Aorta (tissue), 5 donors: ENCODE results near the gene EIF3C. TPM values are rescaled to one million over a fixed set of nuclear protein-coding genes. Genes with fewer than 3 reads are reported as not detected.
"Not testable (repeated sequence)": the region's sequence is repeated elsewhere in the genome, so short reads cannot be mapped to it uniquely, and the experiment has no call there.

ENCODE experiments used
- ATAC-seq: fragments of 200-7000 bp; cut with Tn5 transposase; one replicate; pipeline ENCODE4 v1.9.1; 2022; ENCODE audit warnings: moderate library complexity; ENCODE audit not compliant: low FRiP score
- DNase-seq, 2 donors: peaks; one replicate each; pipeline ENCODE4 v3.0.0-alpha.2; 2020
- H3K27ac ChIP-seq, 2 donors: one replicate each; pipeline ENCODE4 v1.5.1; 2013; ENCODE audit warnings: low read length in 2 of 2, mild to moderate bottlenecking in 2 of 2, moderate library complexity in 2 of 2, control low read depth in 1 of 2, inconsistent platforms in 1 of 2, low read depth in 1 of 2
- H3K27me3 ChIP-seq, 2 donors: one replicate each; pipeline ENCODE4 v1.6.1; 2013; ENCODE audit warnings: control low read depth in 1 of 2, low read length in 1 of 2, mild to moderate bottlenecking in 1 of 2, moderate library complexity in 1 of 2; ENCODE audit not compliant: insufficient read depth in 2 of 2, control insufficient read depth in 1 of 2
- H3K36me3 ChIP-seq, 2 donors: one replicate each; pipeline ENCODE4 v1.6.1; 2013; ENCODE audit warnings: control low read depth in 1 of 2, low read length in 1 of 2, mild to moderate bottlenecking in 1 of 2; ENCODE audit not compliant: insufficient read depth in 2 of 2, control insufficient read depth in 1 of 2
- H3K4me1 ChIP-seq, 2 donors: one replicate each; pipeline ENCODE4 v1.6.1; 2013; ENCODE audit warnings: low read length in 2 of 2, control low read depth in 1 of 2, mild to moderate bottlenecking in 1 of 2, moderate library complexity in 1 of 2; ENCODE audit not compliant: insufficient read depth in 2 of 2, control insufficient read depth in 1 of 2
- H3K4me3 ChIP-seq, 2 donors: one replicate each; pipeline ENCODE4 v1.5.1; 2013; ENCODE audit warnings: low read length in 2 of 2, control low read depth in 1 of 2, mild to moderate bottlenecking in 1 of 2
- H3K9me3 ChIP-seq: one replicate; pipeline ENCODE4 v1.6.1; 2013; ENCODE audit warnings: mild to moderate bottlenecking, low read length; ENCODE audit not compliant: control insufficient read depth
- WGBS, 2 donors: extraction: QIAGEN DNeasy Blood & Tissue Kit; methylation state at CpG; one replicate each; pipeline ENCODE4 v1.1.7; 2013; 5-methylcytosine and 5-hydroxymethylcytosine counted together
- intact Hi-C, 2 donors: fragments of 100-400 bp; cut with DNase I; formaldehyde crosslinking; loops; one replicate each; pipeline versions ENCODE4 v1.14.2 to v1.15.0; 2022
- long read RNA-seq, 2 donors: library from polyadenylated mRNA; unstranded; transcript quantifications; one replicate each; pipeline ENCODE4 v2.0.0, GENCODE V29; 2020 to 2021
- polyA plus RNA-seq, 2 donors: library from polyadenylated mRNA; stranded (reverse); fragments of 200-250 nt; gene quantifications; one replicate each; pipeline ENCODE4 v1.2.3, GENCODE V29; 2013
- total RNA-seq, 2 donors: library from RNA; stranded (reverse); fragmentation: NEBNext Ultra II Directional; extraction: Animal tissue kit (Norgen Biotek cat#: 25700); gene quantifications; one replicate each; pipeline ENCODE4 v1.2.1, GENCODE V29; 2021
- donor health status: healthy with polysubstance abuse.
- donor health status: Bipolar disorder and iron deficiency.
- donor health status: DM: no; HTN: no; CAD: no.
- donor health status: DM: no; HTN: no; CAD: no.
- donor health status: DM: yes; HTN: yes; CAD: no.

Gene EIF3C, protein sequence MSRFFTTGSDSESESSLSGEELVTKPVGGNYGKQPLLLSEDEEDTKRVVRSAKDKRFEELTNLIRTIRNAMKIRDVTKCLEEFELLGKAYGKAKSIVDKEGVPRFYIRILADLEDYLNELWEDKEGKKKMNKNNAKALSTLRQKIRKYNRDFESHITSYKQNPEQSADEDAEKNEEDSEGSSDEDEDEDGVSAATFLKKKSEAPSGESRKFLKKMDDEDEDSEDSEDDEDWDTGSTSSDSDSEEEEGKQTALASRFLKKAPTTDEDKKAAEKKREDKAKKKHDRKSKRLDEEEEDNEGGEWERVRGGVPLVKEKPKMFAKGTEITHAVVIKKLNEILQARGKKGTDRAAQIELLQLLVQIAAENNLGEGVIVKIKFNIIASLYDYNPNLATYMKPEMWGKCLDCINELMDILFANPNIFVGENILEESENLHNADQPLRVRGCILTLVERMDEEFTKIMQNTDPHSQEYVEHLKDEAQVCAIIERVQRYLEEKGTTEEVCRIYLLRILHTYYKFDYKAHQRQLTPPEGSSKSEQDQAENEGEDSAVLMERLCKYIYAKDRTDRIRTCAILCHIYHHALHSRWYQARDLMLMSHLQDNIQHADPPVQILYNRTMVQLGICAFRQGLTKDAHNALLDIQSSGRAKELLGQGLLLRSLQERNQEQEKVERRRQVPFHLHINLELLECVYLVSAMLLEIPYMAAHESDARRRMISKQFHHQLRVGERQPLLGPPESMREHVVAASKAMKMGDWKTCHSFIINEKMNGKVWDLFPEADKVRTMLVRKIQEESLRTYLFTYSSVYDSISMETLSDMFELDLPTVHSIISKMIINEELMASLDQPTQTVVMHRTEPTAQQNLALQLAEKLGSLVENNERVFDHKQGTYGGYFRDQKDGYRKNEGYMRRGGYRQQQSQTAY
- total RNA-seq (100 to 1,000 TPM; 338 to 374 TPM), polyA plus RNA-seq (100 to 1,000 TPM; 246 to 547 TPM)
- long read RNA-seq, donor 1, transcript EIF3C-211 (20 exons, 2,986 nt), result minor isoform, 64 of 2,175 reads
- long read RNA-seq, donor 1, transcript EIF3C-201 (21 exons, 3,145 nt), result major isoform, 1,769 of 2,175 reads
- long read RNA-seq, donor 1, transcript EIF3C-207 (13 exons, 3,957 nt), result minor isoform, 27 of 2,175 reads
- long read RNA-seq, donor 1, transcript EIF3C-202 (21 exons, 3,137 nt), result minor isoform, 16 of 2,175 reads
- long read RNA-seq, donor 1, partial matches to known transcripts, result 224 of 2,175 reads
- long read RNA-seq, donor 1, other reads (novel, unspliced or antisense), result 75 of 2,175 reads
- long read RNA-seq, donor 2, transcript EIF3C-201 (21 exons, 3,145 nt), result major isoform, 173 of 224 reads
- long read RNA-seq, donor 2, transcript EIF3C-211 (20 exons, 2,986 nt), result minor isoform, 8 of 224 reads
- long read RNA-seq, donor 2, partial matches to known transcripts, result 26 of 224 reads
- long read RNA-seq, donor 2, other reads (novel, unspliced or antisense), result 11 of 224 reads

DNA sequence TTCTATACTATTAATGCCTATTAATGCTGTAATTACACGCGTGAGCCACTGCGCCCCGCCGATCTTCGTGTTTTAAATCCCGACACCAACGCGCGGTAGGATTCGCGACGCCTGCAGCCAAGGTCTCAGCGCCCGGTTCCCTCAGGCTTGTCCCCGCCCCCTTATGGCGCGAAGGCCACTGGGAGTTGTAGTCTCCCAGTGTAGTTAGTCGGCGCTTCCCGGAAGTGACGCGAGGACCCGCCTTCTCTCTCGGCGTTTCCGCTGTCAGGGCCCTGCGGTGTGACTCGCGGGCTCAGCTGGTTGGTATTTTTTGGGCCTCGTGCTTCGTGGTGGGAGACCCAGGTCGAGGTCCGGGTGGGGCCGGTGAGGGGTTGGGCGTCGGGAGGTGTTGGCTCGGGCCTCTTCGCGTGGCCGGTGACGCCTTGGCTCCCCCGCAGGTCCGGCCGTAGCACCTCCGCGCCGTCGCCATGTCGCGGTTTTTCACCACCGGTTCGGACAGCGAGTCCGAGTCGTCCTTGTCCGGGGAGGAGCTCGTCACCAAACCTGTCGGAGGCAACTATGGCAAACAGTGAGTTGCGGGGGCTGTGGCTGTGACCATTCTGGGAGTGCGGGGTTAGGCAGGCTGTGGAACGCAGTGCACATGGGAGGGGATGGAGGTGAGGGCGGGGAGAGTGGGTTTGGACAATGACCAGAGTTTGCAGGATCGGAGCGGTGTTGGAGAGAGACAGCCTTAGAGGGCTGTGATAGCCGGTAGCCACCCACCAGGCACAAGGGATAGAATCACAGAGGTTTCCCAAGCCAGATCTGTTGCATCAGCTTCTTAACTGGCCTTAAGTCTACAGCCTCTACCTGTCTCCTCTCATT lies at the start of gene EIF3C:
Gene EIF3C (plus strand): TSS at position 245 of the 864 bp plus-strand sequence. CDS start 223 bp downstream, at position 468.
- H3K9me3 ChIP-seq, H3K4me1 ChIP-seq, H3K36me3 ChIP-seq, H3K4me3 ChIP-seq, H3K27ac ChIP-seq, intact Hi-C loops, H3K27me3 ChIP-seq, DNase-seq: not testable (repeated sequence)
- peak; percentile 100 for ATAC-seq
- no CpG with 5 or more reads among the region's 66 CpGs for WGBS, 2 donors

DNA sequence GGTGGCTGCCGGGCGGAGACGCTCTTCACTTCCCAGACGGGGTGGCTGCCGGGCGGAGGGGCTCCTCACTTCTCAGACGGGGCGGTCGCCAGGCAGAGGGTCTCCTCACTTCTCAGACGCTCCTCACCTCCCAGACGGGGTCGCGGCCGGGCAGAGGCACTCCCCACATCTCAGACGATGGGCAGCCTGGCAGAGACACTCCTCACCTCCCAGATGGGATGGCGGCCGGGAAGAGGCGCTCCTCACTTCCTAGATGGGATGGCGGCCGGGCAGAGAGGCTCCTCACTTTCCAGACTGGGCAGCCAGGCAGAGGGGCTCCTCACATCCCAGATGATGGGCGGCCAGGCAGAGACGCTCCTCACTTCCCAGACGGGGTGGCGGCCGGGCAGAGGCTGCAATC lies 45.0 kb upstream of the EIF3C start:
- WGBS, 2 donors, result 89 to 92% methylated on average over 7 to 19 of the region's 25 CpGs
- H3K27me3 ChIP-seq, H3K4me1 ChIP-seq, H3K4me3 ChIP-seq, DNase-seq, intact Hi-C loops, H3K27ac ChIP-seq, H3K9me3 ChIP-seq, ATAC-seq, H3K36me3 ChIP-seq: not testable (repeated sequence)

DNA sequence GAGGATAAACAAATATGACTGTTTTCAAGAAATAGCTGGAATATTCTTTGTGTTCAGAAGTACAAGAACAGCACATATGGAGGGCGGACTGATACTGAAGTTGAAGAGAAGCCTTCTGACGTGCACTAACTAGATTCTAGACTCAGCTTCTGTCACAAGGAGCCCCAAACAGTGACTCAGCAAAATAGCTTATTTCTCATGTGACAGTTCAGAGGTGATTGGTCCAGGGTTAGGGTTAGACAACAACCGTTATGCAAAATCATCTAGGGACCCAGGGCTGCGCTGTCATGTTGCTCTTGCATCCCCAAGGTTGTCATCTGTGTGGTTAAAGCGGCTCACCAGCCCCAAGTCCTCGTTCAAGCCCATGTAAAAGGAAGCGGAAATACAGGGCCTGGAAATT lies 43.8 kb upstream of the EIF3C start:
- DNase-seq, H3K9me3 ChIP-seq, H3K4me3 ChIP-seq, H3K4me1 ChIP-seq, H3K36me3 ChIP-seq, ATAC-seq, intact Hi-C loops, H3K27ac ChIP-seq, H3K27me3 ChIP-seq: not testable (repeated sequence)
- no CpG with 5 or more reads among the region's 7 CpGs for WGBS, 2 donors

- H3K4me3 ChIP-seq, H3K27me3 ChIP-seq, H3K27ac ChIP-seq, H3K9me3 ChIP-seq, H3K36me3 ChIP-seq, DNase-seq, intact Hi-C loops, ATAC-seq, H3K4me1 ChIP-seq: not testable (repeated sequence)
- WGBS, 2 donors, result no CpG with 5 or more reads among the region's 4 CpGs
Measured at GRCh38 chr16:28668199-28668598, 43.1 kb upstream of the EIF3C start.

- H3K36me3 ChIP-seq, H3K27ac ChIP-seq, DNase-seq, H3K27me3 ChIP-seq, H3K9me3 ChIP-seq, H3K4me3 ChIP-seq, intact Hi-C loops, H3K4me1 ChIP-seq: not testable (repeated sequence)
- 67% methylated on average over 1 of the region's 10 CpGs; no CpG with 5 or more reads in 1 of the 2 donors for WGBS, 2 donors
- peak; percentile 97 for ATAC-seq
Measured at GRCh38 chr16:28688327-28688952, 22.8 kb upstream of the EIF3C start.

DNA sequence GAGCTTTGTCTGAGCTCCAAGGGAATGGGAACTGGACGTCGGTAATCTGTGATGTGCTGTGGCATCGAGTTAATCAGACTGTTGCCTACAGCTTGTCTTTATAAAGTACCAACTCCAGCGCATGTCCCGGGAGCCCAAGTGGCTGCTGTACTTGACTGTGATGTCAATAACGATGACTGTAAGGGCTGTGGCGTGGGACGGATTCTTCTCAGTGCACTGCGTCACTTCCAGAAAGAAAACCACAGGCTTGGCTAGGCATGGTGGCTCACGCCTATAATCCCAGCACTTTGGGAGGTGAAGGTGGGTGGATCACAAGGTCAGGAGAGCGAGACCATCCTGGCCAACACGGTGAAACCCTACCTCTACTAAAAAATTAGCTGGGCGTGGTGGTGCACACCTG lies 21.8 kb upstream of the EIF3C start:
- ATAC-seq, H3K27me3 ChIP-seq, H3K36me3 ChIP-seq, H3K4me1 ChIP-seq, H3K9me3 ChIP-seq, H3K27ac ChIP-seq, intact Hi-C loops, H3K4me3 ChIP-seq, DNase-seq: not testable (repeated sequence)
- WGBS, 2 donors, result 77 to 87% methylated on average over 3 of the region's 13 CpGs

GRCh38 chr16:28691722-28692121 lies 19.5 kb upstream of the EIF3C start:
- H3K4me3 ChIP-seq, intact Hi-C loops, ATAC-seq, H3K4me1 ChIP-seq, H3K27ac ChIP-seq, H3K9me3 ChIP-seq, H3K36me3 ChIP-seq, H3K27me3 ChIP-seq: not testable (repeated sequence)
- DNase-seq, result peak; percentile 18 to 22
- WGBS, 2 donors, result 93 to 96% methylated on average over 2 to 4 of the region's 4 CpGs
